HG02938 (cell line): ENCODE data around the gene CENPM.

Experiments used
- ATAC-seq: cut with Tn5 transposase; IDR thresholded peaks from one replicate; pipeline ENCODE4 v1.9.1; 2021; ENCODE audit warnings: mild to moderate bottlenecking, moderate library complexity; ENCODE audit not compliant: unreplicated experiment

The CENPM gene

GRCh38 chr22:41900652-41901312, 46.2 kb downstream of the CENPM start:
- ATAC-seq, result no peak

DNA sequence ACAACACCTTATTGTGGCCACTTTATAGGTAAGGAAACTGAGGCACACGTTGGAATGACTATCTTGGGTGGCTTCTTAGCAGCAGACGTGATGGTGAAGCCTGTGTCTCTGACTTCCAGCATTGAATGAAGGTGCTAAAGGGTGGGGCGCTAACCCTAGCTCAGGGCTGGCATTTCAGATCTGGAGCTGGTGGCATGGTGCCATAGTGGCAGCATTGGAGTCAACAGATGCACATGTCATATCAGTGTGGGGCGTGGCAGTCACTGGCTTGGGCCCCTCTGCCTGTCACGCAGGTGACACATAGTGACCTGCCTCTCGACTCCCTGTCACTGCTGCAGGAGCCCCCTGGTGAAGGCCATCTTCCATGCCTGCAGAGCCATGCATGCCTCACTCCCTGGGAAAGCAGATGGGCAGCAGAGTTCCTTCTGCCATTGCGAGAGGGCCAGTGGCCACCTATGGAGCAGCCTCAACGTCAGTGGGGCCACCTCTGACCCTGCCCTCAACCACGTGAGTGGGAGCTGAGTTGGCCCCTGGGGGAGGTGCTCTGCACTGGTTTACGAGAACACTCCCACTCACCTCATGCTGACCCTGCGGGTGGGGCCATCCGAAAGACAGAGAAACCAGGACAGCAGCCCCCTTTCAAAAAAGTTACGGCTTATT, 46.8 kb downstream of the CENPM start:
- ATAC-seq, result no peak

GRCh38 chr22:41899110-41899509, 47.8 kb downstream of the CENPM start:
- ATAC-seq, result no peak

- no peak for ATAC-seq
These were observed 48.3 kb downstream of the CENPM start for GRCh38 chr22:41898645-41899044.

- no peak for ATAC-seq
These were observed 53.2 kb downstream of the CENPM start for GRCh38 chr22:41893591-41894375.

GRCh38 chr22:41892721-41893120, 54.2 kb downstream of the CENPM start:
- ATAC-seq, result no peak

- no peak for ATAC-seq
These were observed 55.5 kb downstream of the CENPM start for GRCh38 chr22:41891407-41891806.
